Measurements from ENCODE around the gene PRKCA. TPM values are rescaled to one million over a fixed set of nuclear protein-coding genes. Genes with fewer than 3 reads are reported as not detected.

Gene PRKCA
- polyA plus RNA-seq, 2 of the 4 experiments (the other 2 are of a cell fraction): 28.8 to 65.0 TPM

- TF ChIP-seq JUN (IDR thresholded peaks at IDR 0.05): peak; percentile 96 to 97; a peak in 4 of 5 replicates
- TF ChIP-seq, protein P1, sequence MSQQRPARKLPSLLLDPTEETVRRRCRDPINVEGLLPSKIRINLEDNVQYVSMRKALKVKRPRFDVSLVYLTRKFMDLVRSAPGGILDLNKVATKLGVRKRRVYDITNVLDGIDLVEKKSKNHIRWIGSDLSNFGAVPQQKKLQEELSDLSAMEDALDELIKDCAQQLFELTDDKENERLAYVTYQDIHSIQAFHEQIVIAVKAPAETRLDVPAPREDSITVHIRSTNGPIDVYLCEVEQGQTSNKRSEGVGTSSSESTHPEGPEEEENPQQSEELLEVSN (IDR thresholded peaks at IDR 0.05; ENCODE audit: borderline replicate concordance, low read depth): no peak
- TF ChIP-seq GATA3 (IDR thresholded peaks at IDR 0.05; ENCODE audit: borderline replicate concordance): peak; percentile 97
- no peak for TF ChIP-seq EHF (CRISPR knock-in tag; IDR thresholded peaks at IDR 0.05)
- no peak for TF ChIP-seq NPAS2 (CRISPR knock-in tag; IDR thresholded peaks at IDR 0.05; ENCODE audit: borderline replicate concordance)
- TF ChIP-seq, protein P2, sequence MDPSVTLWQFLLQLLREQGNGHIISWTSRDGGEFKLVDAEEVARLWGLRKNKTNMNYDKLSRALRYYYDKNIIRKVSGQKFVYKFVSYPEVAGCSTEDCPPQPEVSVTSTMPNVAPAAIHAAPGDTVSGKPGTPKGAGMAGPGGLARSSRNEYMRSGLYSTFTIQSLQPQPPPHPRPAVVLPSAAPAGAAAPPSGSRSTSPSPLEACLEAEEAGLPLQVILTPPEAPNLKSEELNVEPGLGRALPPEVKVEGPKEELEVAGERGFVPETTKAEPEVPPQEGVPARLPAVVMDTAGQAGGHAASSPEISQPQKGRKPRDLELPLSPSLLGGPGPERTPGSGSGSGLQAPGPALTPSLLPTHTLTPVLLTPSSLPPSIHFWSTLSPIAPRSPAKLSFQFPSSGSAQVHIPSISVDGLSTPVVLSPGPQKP (IDR thresholded peaks at IDR 0.05; ENCODE audit: low read depth, low read length): no peak
- peak; percentile 48 for TF ChIP-seq CTCF (IDR thresholded peaks at IDR 0.05)
- peak; percentile 95 to 97 for TF ChIP-seq EP300 (IDR thresholded peaks at IDR 0.05)
- TF ChIP-seq CHD4 (IDR thresholded peaks at IDR 0.05; ENCODE audit: borderline replicate concordance): no peak
- no peak for TF ChIP-seq HMGXB4 (CRISPR knock-in tag; IDR thresholded peaks at IDR 0.05; ENCODE audit: borderline replicate concordance)
- peak; percentile 75 for TF ChIP-seq PBX3 (IDR thresholded peaks at IDR 0.05)
- peak; percentile 71 to 89 for TF ChIP-seq CEBPB (IDR thresholded peaks at IDR 0.05)
- no peak for TF ChIP-seq RCOR1 (IDR thresholded peaks at IDR 0.05; ENCODE audit: low read depth, low read length)
- no peak for TF ChIP-seq HOXB5 (CRISPR knock-in tag; IDR thresholded peaks at IDR 0.05)
- peak; percentile 87; the same call in 1 of the 2 replicates for TF ChIP-seq FOXS1 (CRISPR knock-in tag; IDR thresholded peaks at IDR 0.05)
- TF ChIP-seq SMC3 (IDR thresholded peaks at IDR 0.05): peak; percentile 87
- no peak for TF ChIP-seq SREBF2 (IDR thresholded peaks at IDR 0.05)
- no peak for TF ChIP-seq PHF8 (IDR thresholded peaks at IDR 0.05; ENCODE audit: borderline replicate concordance, low read depth)
These were observed 26.8 kb upstream of the PRKCA start (continued) for GRCh38 chr17:66275651-66276050.

DNA sequence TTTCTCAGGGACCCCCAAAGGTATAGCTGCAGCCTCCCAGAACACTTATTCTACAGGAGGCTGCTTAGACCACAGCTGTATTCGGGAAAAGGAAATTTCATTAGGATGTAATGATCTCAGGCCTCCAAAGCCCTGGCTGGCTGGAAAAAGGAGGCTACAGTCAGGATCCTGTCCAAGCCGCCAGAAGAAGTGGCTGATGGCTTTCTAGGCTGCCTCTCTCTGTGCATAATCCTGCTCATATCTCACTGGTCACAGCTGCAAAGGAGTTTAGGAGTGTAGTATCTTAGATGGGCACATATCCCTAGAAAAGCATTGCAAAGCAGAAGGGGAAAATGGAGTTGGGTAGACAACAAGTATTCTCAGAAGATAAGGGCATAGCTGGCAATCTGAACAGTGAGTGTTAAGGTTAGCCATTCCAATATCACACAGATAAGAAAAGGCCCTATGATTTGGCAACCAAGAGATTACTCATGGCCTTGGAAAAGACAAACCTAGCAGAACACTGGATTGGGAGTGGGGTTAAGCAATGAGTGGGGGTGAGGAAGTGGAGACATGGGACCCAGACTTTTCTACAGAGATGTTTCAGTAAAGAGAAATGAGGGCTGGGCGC lies 26.0 kb upstream of the PRKCA start:
- FAIRE-seq: no peak
- Histone ChIP-seq H3K9me3 (peaks cover 5% of the 10 kb centered on the region), H3K27ac (peak overlapping the region; percentile 91 to 92), H3K4me3 (0 out of 3 replicates have a peak overlapping the region, but pooled peaks have one; percentile 7), H3K4me2 (peak overlapping the region; percentile 78), H3K4me1 (peaks cover 59% of the 10 kb centered on the region)
- TF ChIP-seq EP300 (IDR thresholded peaks at IDR 0.05): peak in 1 of 2 experiments; percentile 28; a peak in 1 of 5 replicates
- peak; percentile 45; the same call in 1 of the 2 replicates for TF ChIP-seq HES2 (IDR thresholded peaks at IDR 0.05)
- 0 out of 2 replicates have a peak, but pooled peaks have one; percentile 42 for TF ChIP-seq FOSL2 (IDR thresholded peaks at IDR 0.05)
- TF ChIP-seq FOSL2 (CRISPR knock-in tag; IDR thresholded peaks at IDR 0.05): peak; percentile 69
- peak; percentile 60; the same call in 1 of the 2 replicates for TF ChIP-seq JUNB (IDR thresholded peaks at IDR 0.05)
- no peak for TF ChIP-seq ESRRA (IDR thresholded peaks at IDR 0.05; ENCODE audit: borderline replicate concordance, low read length)
- TF ChIP-seq JUN (IDR thresholded peaks at IDR 0.05): peak in 1 of 2 experiments; percentile 37; a peak in 1 of 5 replicates
- peak; percentile 53; the same call in 1 of the 2 replicates for TF ChIP-seq GATA3 (IDR thresholded peaks at IDR 0.05; ENCODE audit: borderline replicate concordance)
- TF ChIP-seq CEBPB (IDR thresholded peaks at IDR 0.05): peak; percentile 87 to 93
- TF ChIP-seq NFE2L2 (conservative IDR thresholded peaks at IDR 0.05; ENCODE audit: low read length): no peak
- POLR2A ChIA-PET: interaction anchor here (1.1 to 1.4 kb wide), 2 partner anchors 26 to 27 kb away, joined by 3 read pairs; partner anchors contain the start of gene PRKCA
- CTCF ChIA-PET: interaction anchor here (0.7 to 5.2 kb wide), 13 partner anchors 10 to 398 kb away, joined by 3 to 31 read pairs (median 6); partner anchors contain the start of gene PRKCA
- WGBS (ENCODE audit: missing lambda C conversion rate): 56% methylated on average over 3 of the region's 3 CpGs
- DNase-seq (ENCODE audit: low read depth in 1 of 2, low spot score in 1 of 2): peak; percentile 39 to 58
- peak; percentile 60 to 63 for ATAC-seq
